H1 (cell line): Measurements from ENCODE around the gene PITPNC1. TPM values are rescaled to one million over a fixed set of nuclear protein-coding genes. Genes with fewer than 3 reads are reported as not detected.

ENCODE experiments used
- CTCF ChIA-PET: fragments of 300-600 bp; sonication (Branson Sonifier 250); formaldehyde crosslinking; loops from one replicate; lab custom pipeline; 2021; ENCODE audit not compliant: partially characterized antibody; lab: Charles Lee
- POLR2A ChIA-PET: fragments of 300-600 bp; sonication (Branson Sonifier 250); formaldehyde crosslinking; loops from one replicate; lab custom pipeline; 2021; ENCODE audit warnings: inconsistent platforms; ENCODE audit not compliant: partially characterized antibody; lab: Charles Lee
- DNase-seq, 2 experiments: peaks; one replicate each; pipeline versions ENCODE4 v3.0.0 to v3.0.0-alpha.2; 2010 to 2022; ENCODE audit warnings: low spot score in 2 of 2, low read depth in 1 of 2, mixed read lengths in 1 of 2
- FAIRE-seq: peaks from 2 replicates; lab custom pipeline; 2011; peaks lifted over from hg19 to GRCh38; lab: Jason Lieb, UNC
- H2AFZ ChIP-seq: 2 replicates; pipeline ENCODE4 v1.8.1; 2012; ENCODE audit warnings: low read length, inconsistent platforms
- H2AK5ac ChIP-seq: 2 replicates; pipeline ENCODE4 v1.6.1; 2013; ENCODE audit warnings: low read depth, low read length
- H2BK120ac ChIP-seq: replicated peaks from 2 replicates; pipeline ENCODE3; 2013; ENCODE audit warnings: low read depth, low read length, inconsistent platforms
- H2BK12ac ChIP-seq: 2 replicates; pipeline ENCODE4 v1.6.1; 2013; ENCODE audit warnings: low read depth, low read length
- H2BK15ac ChIP-seq: 2 replicates; pipeline ENCODE4 v1.6.1; 2013; ENCODE audit warnings: low read length
- H2BK20ac ChIP-seq: 2 replicates; pipeline ENCODE4 v1.6.1; 2013; ENCODE audit warnings: low read length
- H2BK5ac ChIP-seq: 2 replicates; pipeline ENCODE4 v1.6.1; 2013; ENCODE audit warnings: low read depth, low read length
- H3K14ac ChIP-seq: 2 replicates; pipeline ENCODE4 v1.6.1; 2013; ENCODE audit warnings: inconsistent platforms; ENCODE audit not compliant: insufficient read length
- H3K18ac ChIP-seq: 2 replicates; pipeline ENCODE4 v1.6.1; 2013; ENCODE audit warnings: low read length; ENCODE audit errors: extremely low read depth
- H3K23ac ChIP-seq: 2 replicates; pipeline ENCODE4 v1.6.1; 2013; ENCODE audit warnings: inconsistent platforms; ENCODE audit not compliant: insufficient read length
- H3K23me2 ChIP-seq: 2 replicates; pipeline ENCODE4 v1.6.1; 2013; ENCODE audit warnings: low read depth, low read length
- H3K27ac ChIP-seq: 2 replicates; pipeline ENCODE4 v1.6.1; 2011; ENCODE audit warnings: low read depth, low read length, inconsistent platforms
- H3K27me3 ChIP-seq, 4 experiments: replicated peaks in 1 of 4; 1 replicate in 1 of 4; 2 replicates in 3 of 4; pipeline versions ENCODE4 v1.6.1 to v1.8.1; 2011 to 2013; ENCODE audit warnings: low read length in 3 of 4, mild to moderate bottlenecking in 3 of 4, inconsistent platforms in 2 of 4, mixed read lengths in 2 of 4, moderate library complexity in 1 of 4; ENCODE audit not compliant: control insufficient read depth in 3 of 4, insufficient read depth in 3 of 4; ENCODE audit errors: extremely low read depth in 1 of 4
- H3K36me3 ChIP-seq, 4 experiments: 2 replicates each; pipeline versions ENCODE4 v1.6.1 to v1.8.1; 2011 to 2013; ENCODE audit warnings: mild to moderate bottlenecking in 4 of 4, low read length in 3 of 4, moderate library complexity in 2 of 4, control low read depth in 1 of 4, inconsistent platforms in 1 of 4; ENCODE audit not compliant: insufficient read depth in 4 of 4, control insufficient read depth in 2 of 4
- H3K4ac ChIP-seq: replicated peaks from 2 replicates; pipeline ENCODE3; 2013; ENCODE audit warnings: low read length, low read depth, mixed read lengths, inconsistent platforms; ENCODE audit not compliant: insufficient read length
- H3K4me1 ChIP-seq, 4 experiments: replicated peaks in 1 of 4; 1 replicate in 1 of 4; 2 replicates in 3 of 4; pipeline versions ENCODE4 v1.6.1 to v1.8.1; 2011 to 2013; ENCODE audit warnings: low read length in 3 of 4, inconsistent platforms in 2 of 4, mixed read lengths in 1 of 4; ENCODE audit not compliant: insufficient read depth in 4 of 4, control insufficient read depth in 3 of 4
- H3K4me2 ChIP-seq, 2 experiments: 2 replicates each; pipeline versions ENCODE4 v1.6.1 to v1.8.1; 2011 to 2013; ENCODE audit warnings: low read depth in 2 of 2, low read length in 2 of 2, control low read depth in 1 of 2, inconsistent platforms in 1 of 2, mild to moderate bottlenecking in 1 of 2; ENCODE audit not compliant: insufficient read depth in 1 of 2
- H3K4me3 ChIP-seq, 4 experiments: fragments of 200-600, 300-600 bp in 1 of 4; sonication (generic), shearing (Covaris generic), sonication (Bioruptor Twin) in 1 of 4; 2 replicates each; pipeline versions ENCODE4 v1.5.1 to v1.8.1; 2011 to 2016; ENCODE audit warnings: low read length in 4 of 4, low read depth in 3 of 4, control low read depth in 2 of 4, inconsistent platforms in 2 of 4, mild to moderate bottlenecking in 2 of 4, mixed read lengths in 1 of 4, moderate library complexity in 1 of 4; ENCODE audit not compliant: insufficient read depth in 2 of 4; ENCODE audit errors: extremely low read depth in 1 of 4
- H3K56ac ChIP-seq: replicated peaks from 2 replicates; pipeline ENCODE3; 2013; ENCODE audit warnings: low read depth, mild to moderate bottlenecking, mixed read lengths, low read length, inconsistent platforms; ENCODE audit not compliant: insufficient read length
- H3K79me1 ChIP-seq: 2 replicates; pipeline ENCODE4 v1.6.1; 2013; ENCODE audit warnings: low read depth, low read length, control low read depth
- H3K79me2 ChIP-seq, 2 experiments: 2 replicates each; pipeline versions ENCODE4 v1.6.1 to v1.8.1; 2012 to 2013; ENCODE audit warnings: low read length in 2 of 2, mild to moderate bottlenecking in 2 of 2, inconsistent platforms in 1 of 2; ENCODE audit not compliant: insufficient read depth in 2 of 2, control insufficient read depth in 1 of 2
- H3K9ac ChIP-seq, 4 experiments: replicated peaks in 1 of 4; 1 replicate in 1 of 4; 2 replicates in 3 of 4; pipeline versions ENCODE4 v1.6.1 to v1.8.1; 2011 to 2013; ENCODE audit warnings: low read depth in 3 of 4, low read length in 3 of 4, control low read depth in 2 of 4, mild to moderate bottlenecking in 2 of 4, moderate library complexity in 2 of 4, inconsistent platforms in 1 of 4; ENCODE audit errors: extremely low read depth in 1 of 4
- H3K9me3 ChIP-seq, 2 experiments: 2 replicates each; pipeline versions ENCODE4 v1.6.1 to v1.8.1; 2012 to 2013; ENCODE audit warnings: mild to moderate bottlenecking in 2 of 2, moderate library complexity in 2 of 2, control low read depth in 1 of 2, inconsistent platforms in 1 of 2, low read depth in 1 of 2, low read length in 1 of 2, mixed read lengths in 1 of 2; ENCODE audit not compliant: insufficient read depth in 2 of 2
- H4K20me1 ChIP-seq, 2 experiments: replicated peaks in 1 of 2; 2 replicates each; pipeline versions ENCODE3 to v1.8.1; 2011 to 2013; ENCODE audit warnings: inconsistent platforms in 2 of 2, low read length in 2 of 2, mild to moderate bottlenecking in 1 of 2; ENCODE audit not compliant: insufficient read depth in 2 of 2, control insufficient read depth in 1 of 2
- H4K5ac ChIP-seq: 2 replicates; pipeline ENCODE4 v1.6.1; 2013; ENCODE audit warnings: low read length, low read depth, mixed read lengths, inconsistent platforms; ENCODE audit not compliant: insufficient read length
- H4K8ac ChIP-seq: 2 replicates; pipeline ENCODE4 v1.8.0; 2013; ENCODE audit warnings: mild to moderate bottlenecking, moderate library complexity, low read length, inconsistent platforms; ENCODE audit not compliant: insufficient read depth; ENCODE audit errors: extremely low read depth
- H4K91ac ChIP-seq: replicated peaks from 2 replicates; pipeline ENCODE3; 2013; ENCODE audit warnings: low read length, mixed read lengths, inconsistent platforms; ENCODE audit not compliant: insufficient read length
- CTBP2 ChIP-seq: IDR thresholded peaks from 2 replicates; pipeline ENCODE4 v1.7.0; 2011; ENCODE audit warnings: borderline replicate concordance, mild to moderate bottlenecking, moderate library complexity, mixed read lengths, low read length; ENCODE audit not compliant: insufficient read depth, insufficient read length
- KDM4A ChIP-seq: IDR thresholded peaks from one replicate; pipeline ENCODE4 v1.7.1; 2012; ENCODE audit warnings: low read depth, mild to moderate bottlenecking, moderate library complexity, low read length, inconsistent platforms; ENCODE audit not compliant: severe bottlenecking
- SIRT6 ChIP-seq: IDR thresholded peaks from one replicate; pipeline ENCODE4 v1.7.1; 2012; ENCODE audit warnings: low read length, inconsistent platforms
- SIX5 ChIP-seq: IDR thresholded peaks from 2 replicates; pipeline ENCODE4 v1.6.1; 2011; ENCODE audit warnings: mild to moderate bottlenecking, low read depth, low read length
- SP4 ChIP-seq: IDR thresholded peaks from 2 replicates; pipeline ENCODE4 v1.6.1; 2012; ENCODE audit warnings: low read length, inconsistent platforms
- ZNF274 ChIP-seq: IDR thresholded peaks from 2 replicates; pipeline ENCODE4 v1.7.0; 2012; ENCODE audit warnings: low read length, borderline replicate concordance; ENCODE audit errors: extremely low read depth
- WGBS, 2 experiments: shearing (Covaris generic) in 1 of 2; methylation state at CpG; one replicate each; pipeline versions ENCODE4 v1.1.6 to v1.1.7; 2013 to 2015; ENCODE audit warnings: low lambda C conversion rate in 2 of 2, mixed read lengths in 2 of 2, inconsistent platforms in 1 of 2, low coverage in 1 of 2, missing lambda C conversion rate in 1 of 2; ENCODE audit not compliant: insufficient replicate concordance in 2 of 2, insufficient coverage in 1 of 2, insufficient read length in 1 of 2; ENCODE audit errors: extremely low coverage in 1 of 2, missing lambda C conversion rate in 1 of 2; 5-methylcytosine and 5-hydroxymethylcytosine counted together
- polyA plus RNA-seq, 7 experiments: library from polyadenylated mRNA; depleted of rRNA in 3 of 7; stranded (reverse) in 5 of 7; unstranded in 2 of 7; fragments of >200 nt in 5 of 7; fragments of 200-250 nt in 2 of 7; gene quantifications; 1 replicate in 5 of 7; 2 replicates in 1 of 7; 4 replicates in 1 of 7; pipeline versions ENCODE4 v1.2.1 to v1.2.3, GENCODE V29; 2011 to 2013; ENCODE audit warnings: missing spikeins in 2 of 7, mixed read lengths in 2 of 7
- total RNA-seq: library from RNA; stranded (reverse); fragmentation: NEBNext Ultra II Directional; extraction: Animal tissue kit (Norgen Biotek cat#: 25700); gene quantifications from 2 replicates; pipeline ENCODE4 v1.2.1, GENCODE V29; 2021
- TF ChIP-seq, protein P1 (sequence below): IDR thresholded peaks from 2 replicates; pipeline ENCODE4 v1.6.1; 2012; ENCODE audit warnings: inconsistent platforms

Gene PITPNC1
- total and polyA plus RNA-seq, 2 of the 8 experiments (the other 6 are each of a cell fraction or from before 2014, with no cell fraction given): 17.6 to 54.7 TPM

GRCh38 chr17:67678414-67678813 lies 301.3 kb downstream of the PITPNC1 start:
- Histone ChIP-seq H3K9ac (no peak overlapping the region), H3K36me3 (no peaks in the 10 kb centered on the region), H4K91ac (no peak overlapping the region), H3K4ac (no peak overlapping the region), H4K8ac (no peak overlapping the region), H2AFZ (no peak overlapping the region), H4K20me1 (no peaks in the 10 kb centered on the region), H2BK20ac (no peak overlapping the region), H3K9me3 (no peaks in the 10 kb centered on the region), H3K4me2 (no peak overlapping the region), H3K14ac (no peak overlapping the region), H2BK12ac (no peak overlapping the region), H3K4me1 (no peaks in the 10 kb centered on the region), H2AK5ac (no peak overlapping the region), H3K23me2 (no peaks in the 10 kb centered on the region), H2BK120ac (no peak overlapping the region), H3K79me2 (no peaks in the 10 kb centered on the region), H3K4me3 (no peak overlapping the region), H3K27ac (no peak overlapping the region), H3K23ac (no peak overlapping the region), H3K79me1 (no peaks in the 10 kb centered on the region), H3K27me3 (no peaks in the 10 kb centered on the region), H2BK5ac (no peak overlapping the region), H3K18ac (no peak overlapping the region), H3K56ac (no peak overlapping the region), H4K5ac (no peak overlapping the region)
- FAIRE-seq (no peak), DNase-seq (no peak)
- CTCF ChIA-PET: interaction anchor here (1.1 to 2.4 kb wide), 3 partner anchors 9 to 28 kb away, joined by 4 to 7 read pairs (median 5); no protein-coding TSS in a partner anchor
- POLR2A ChIA-PET: no interaction called here
- WGBS, 2 experiments: 96% methylated on average over 2 of the region's 2 CpGs; no CpG with 5 or more reads in 1 of the 2 experiments
- TF ChIP-seq SIX5: no peak
- TF ChIP-seq, protein P1, sequence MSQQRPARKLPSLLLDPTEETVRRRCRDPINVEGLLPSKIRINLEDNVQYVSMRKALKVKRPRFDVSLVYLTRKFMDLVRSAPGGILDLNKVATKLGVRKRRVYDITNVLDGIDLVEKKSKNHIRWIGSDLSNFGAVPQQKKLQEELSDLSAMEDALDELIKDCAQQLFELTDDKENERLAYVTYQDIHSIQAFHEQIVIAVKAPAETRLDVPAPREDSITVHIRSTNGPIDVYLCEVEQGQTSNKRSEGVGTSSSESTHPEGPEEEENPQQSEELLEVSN: no peak
- no peak for TF ChIP-seq SP4
- no peak for TF ChIP-seq ZNF274
- no peak for TF ChIP-seq SIRT6
- no peak for TF ChIP-seq CTBP2
- TF ChIP-seq KDM4A: no peak
- TF ChIP-seq, all 59 proteins: peak for 0
- H2BK15ac ChIP-seq: no peak overlapping the region
